BJ (cell line): ENCODE measurements around the gene HOXD13. TPM values are rescaled to one million over a fixed set of nuclear protein-coding genes. Genes with fewer than 3 reads are reported as not detected.

ENCODE experiments used
- CTCF ChIA-PET: fragments of 350-600 bp; formaldehyde crosslinking; extraction: SDS; loops from one replicate; lab custom pipeline; 2021; ENCODE audit warnings: antibody characterized with exemption, inconsistent platforms; lab: Yijun Ruan, JAX
- POLR2A ChIA-PET: fragments of 300-600 bp; sonication (Branson Sonifier 250); formaldehyde crosslinking; extraction: SDS; loops from one replicate; lab custom pipeline; 2021; ENCODE audit warnings: antibody characterized with exemption; lab: Charles Lee
- DNase-seq: peaks from one replicate; pipeline ENCODE4 v3.0.0-alpha.2; 2011; ENCODE audit warnings: low read depth
- H3K27me3 ChIP-seq: 2 replicates; pipeline ENCODE4 v1.6.0; 2011; ENCODE audit warnings: low read length; ENCODE audit not compliant: control insufficient read depth, insufficient read depth
- H3K36me3 ChIP-seq: 2 replicates; pipeline ENCODE4 v1.5.1; 2011; ENCODE audit warnings: low read length; ENCODE audit not compliant: control insufficient read depth, insufficient read depth
- H3K4me3 ChIP-seq: 2 replicates; pipeline ENCODE4 v1.5.1; 2011; ENCODE audit warnings: low read depth, mild to moderate bottlenecking, control low read depth, low read length
- CTCF ChIP-seq: IDR thresholded peaks from 2 replicates; pipeline ENCODE4 v1.5.1; 2011; ENCODE audit warnings: low read depth, mild to moderate bottlenecking, control low read depth, inconsistent platforms, low read length, moderate library complexity; ENCODE audit not compliant: insufficient read depth
- polyA plus RNA-seq: library from polyadenylated mRNA; depleted of rRNA; stranded (reverse); fragments of >200 nt; gene quantifications from 2 replicates; pipeline ENCODE4 v1.2.3, GENCODE V29; 2011

Gene HOXD13
- polyA plus RNA-seq, 1 experiment, result 0.43 TPM

GRCh38 chr2:176081376-176081836 lies 11.1 kb upstream of the HOXD13 start:
- TF ChIP-seq CTCF, result no peak
- Histone ChIP-seq H3K36me3 (no peaks in the 10 kb centered on the region), H3K4me3 (no peak overlapping the region), H3K27me3 (peaks cover 59% of the 10 kb centered on the region)
- ChIA-PET POLR2A (no interaction called here), CTCF (interaction anchor here (0.6 to 4.9 kb wide), 11 partner anchors 15 to 712 kb away, joined by 3 to 75 read pairs (median 4); partner anchors contain the start of gene LNPK)
- DNase-seq, result no peak

GRCh38 chr2:176081837-176082524 lies 10.5 kb upstream of the HOXD13 start:
- no peak for TF ChIP-seq CTCF
- no peak overlapping the region for H3K4me3 ChIP-seq
- ChIA-PET CTCF (interaction anchor here (0.6 to 4.9 kb wide), 7 partner anchors 10 to 666 kb away, joined by 3 to 75 read pairs (median 4); no protein-coding TSS in a partner anchor), POLR2A (no interaction called here)
- DNase-seq, result no peak
- H3K36me3 ChIP-seq, result no peaks in the 10 kb centered on the region
- H3K27me3 ChIP-seq, result peaks cover 59% of the 10 kb centered on the region

GRCh38 chr2:176082525-176082823 lies 10.0 kb upstream of the HOXD13 start:
- H3K27me3 ChIP-seq, result peaks cover 59% of the 10 kb centered on the region
- no peak for DNase-seq
- TF ChIP-seq CTCF, result no peak
- no peaks in the 10 kb centered on the region for H3K36me3 ChIP-seq
- ChIA-PET POLR2A (no interaction called here), CTCF (interaction anchor here (1.0 to 4.9 kb wide), 4 partner anchors 10 to 667 kb away, joined by 3 to 75 read pairs (median 14); no protein-coding TSS in a partner anchor)
- no peak overlapping the region for H3K4me3 ChIP-seq

GRCh38 chr2:176082824-176083751 lies 9.4 kb upstream of the HOXD13 start:
- Histone ChIP-seq H3K36me3 (no peaks in the 10 kb centered on the region), H3K4me3 (no peak overlapping the region), H3K27me3 (peaks cover 62% of the 10 kb centered on the region)
- DNase-seq, result no peak
- no peak for TF ChIP-seq CTCF
- ChIA-PET CTCF (interaction anchor here (1.3 to 4.9 kb wide), 3 partner anchors 11 to 395 kb away, joined by 3 to 75 read pairs (median 24); no protein-coding TSS in a partner anchor), POLR2A (no interaction called here)

- no peaks in the 10 kb centered on the region for H3K36me3 ChIP-seq
- ChIA-PET CTCF (interaction anchor here (4.2 kb wide), 1 partner anchor 13 kb away, joined by 24 read pairs; no protein-coding TSS in a partner anchor), POLR2A (no interaction called here)
- peaks cover 62% of the 10 kb centered on the region for H3K27me3 ChIP-seq
- DNase-seq, result no peak
- TF ChIP-seq CTCF, result no peak
- no peak within 1 kb of the TSS for H3K4me3 ChIP-seq
Observed at GRCh38 chr2:176083796-176084261, 8.7 kb upstream of the HOXD13 start, which contains the start of gene EVX2. Gene EVX2 (minus strand): TSS chr2:176083962. CDS start chr2:176083776, 186 bp downstream.
